GM23338 (cell line): ENCODE results near the gene ZNF567.

ENCODE experiments used
- CTCF ChIP-seq, 2 experiments: fragments of 200-600 bp in 1 of 2; sonication (generic) in 1 of 2; conservative IDR thresholded peaks; 2 replicates each; pipeline versions ENCODE4 v1.5.1 to v1.6.1; 2016 to 2017; ENCODE audit warnings: antibody characterized with exemption in 2 of 2, low read depth in 2 of 2, mild to moderate bottlenecking in 2 of 2, moderate library complexity in 1 of 2
- EZH2phosphoT487 ChIP-seq: fragments of 200-600 bp; sonication (generic); IDR thresholded peaks from one replicate; pipeline ENCODE4 v1.8.1; 2018; ENCODE audit warnings: antibody characterized with exemption; ENCODE audit not compliant: unreplicated experiment
- REST ChIP-seq: IDR thresholded peaks from one replicate; pipeline ENCODE4 v1.6.1; 2018; ENCODE audit warnings: antibody characterized with exemption; ENCODE audit not compliant: unreplicated experiment

GRCh38 chr19:36685835-36686234 is 1.6 kb upstream of the ZNF567 start:
- TF ChIP-seq CTCF (conservative IDR thresholded peaks at IDR 0.05; ENCODE audit: low read depth in 2 of 2) (no peak), EZH2phosphoT487 (no peak), REST (no peak)
